Inflammatory macrophage treated with lipopolysaccharide for 1 hour (primary cell): ENCODE results near the gene DISP2.
A peak's percentile ranks its signal among the peaks of the same experiment; 100 is the strongest.

Experiments
- DNase-seq, 2 donors: peaks; one replicate each; pipeline ENCODE4 v3.0.0-alpha.2; 2020 to 2022

The DISP2 gene

DNA sequence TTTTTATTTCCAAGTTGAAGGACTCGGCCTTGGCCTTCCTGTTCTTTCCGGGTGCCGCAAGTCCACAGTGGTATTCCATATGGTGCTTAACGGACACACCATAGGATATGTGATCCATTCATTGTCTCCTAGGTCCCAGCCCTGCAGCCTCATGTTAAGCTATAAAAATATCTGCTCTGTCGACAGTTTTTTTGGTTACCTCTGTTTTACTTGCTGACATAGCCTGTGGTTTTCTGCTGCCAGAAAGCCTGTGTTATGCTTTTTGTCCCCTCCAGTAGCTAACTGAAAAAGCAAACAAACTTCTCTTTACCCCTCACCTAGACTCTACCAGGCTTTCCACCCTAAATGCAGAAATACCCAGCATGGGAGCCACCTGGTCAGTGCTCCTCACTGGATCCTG lies 29.3 kb upstream of the DISP2 start:
- DNase-seq, result no peak

GRCh38 chr15:40329804-40330203 lies 28.2 kb upstream of the DISP2 start:
- DNase-seq, result no peak

DNA sequence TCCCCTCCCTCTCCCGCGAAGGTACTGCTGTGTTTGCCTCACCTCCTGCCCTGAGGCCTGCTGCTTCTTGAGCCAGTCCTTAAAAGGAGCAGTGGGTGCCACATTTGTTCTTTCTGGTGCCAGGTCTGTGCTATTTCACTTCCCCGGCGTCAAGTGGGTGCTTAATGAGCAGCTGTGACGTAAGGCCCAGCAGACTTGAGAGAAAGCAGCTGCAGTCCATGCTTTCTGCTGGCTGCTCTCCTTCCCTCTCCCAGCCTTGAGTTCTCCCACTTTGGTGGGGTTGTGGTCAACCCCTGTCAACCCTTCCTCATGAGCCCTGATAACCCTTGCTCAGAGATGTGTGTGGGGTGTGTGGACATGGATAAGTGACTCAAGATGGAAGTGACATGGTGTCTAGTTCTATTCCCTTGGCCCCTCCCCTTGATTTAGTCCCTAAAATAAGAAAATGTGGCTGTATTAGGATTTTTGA lies 27.6 kb upstream of the DISP2 start:
- peak; percentile 38 to 57 for DNase-seq

GRCh38 chr15:40331026-40331425 lies 27.0 kb upstream of the DISP2 start:
- DNase-seq, result no peak

- DNase-seq, result no peak
These were observed 26.4 kb upstream of the DISP2 start for GRCh38 chr15:40331637-40332036.

DNA sequence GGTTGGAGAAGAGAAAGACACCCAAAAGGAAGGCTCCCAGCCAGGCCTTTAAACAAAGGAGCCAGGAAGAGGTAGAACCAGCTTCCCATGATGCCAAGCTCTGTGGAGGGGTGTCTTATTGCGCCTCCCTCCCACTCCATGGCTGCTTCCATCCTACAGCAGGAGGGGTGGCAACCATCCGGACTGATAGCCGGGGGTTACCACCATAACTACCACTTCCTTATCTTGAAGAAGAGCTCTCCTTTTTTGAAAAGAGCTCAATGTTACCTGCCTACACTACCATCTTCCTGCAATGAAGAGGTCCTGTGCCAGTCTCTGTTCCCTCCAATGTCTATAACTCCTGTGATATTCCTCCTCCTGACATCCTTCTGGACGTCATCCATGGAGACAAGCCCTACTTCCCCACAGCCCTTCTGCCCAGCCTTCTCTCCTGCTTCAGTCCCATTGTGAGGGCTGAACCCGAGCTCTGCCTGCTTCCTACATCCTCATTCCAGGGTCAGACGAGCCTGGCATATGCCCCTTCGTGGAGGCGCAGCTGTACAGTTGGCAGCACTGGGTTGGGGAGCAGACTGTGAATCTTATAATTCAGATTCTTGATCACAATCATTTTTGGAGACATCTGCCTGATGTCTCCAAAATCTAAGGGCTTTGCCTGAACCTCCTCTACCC lies 25.8 kb upstream of the DISP2 start:
- DNase-seq, result peak; percentile 40 to 62

DNA sequence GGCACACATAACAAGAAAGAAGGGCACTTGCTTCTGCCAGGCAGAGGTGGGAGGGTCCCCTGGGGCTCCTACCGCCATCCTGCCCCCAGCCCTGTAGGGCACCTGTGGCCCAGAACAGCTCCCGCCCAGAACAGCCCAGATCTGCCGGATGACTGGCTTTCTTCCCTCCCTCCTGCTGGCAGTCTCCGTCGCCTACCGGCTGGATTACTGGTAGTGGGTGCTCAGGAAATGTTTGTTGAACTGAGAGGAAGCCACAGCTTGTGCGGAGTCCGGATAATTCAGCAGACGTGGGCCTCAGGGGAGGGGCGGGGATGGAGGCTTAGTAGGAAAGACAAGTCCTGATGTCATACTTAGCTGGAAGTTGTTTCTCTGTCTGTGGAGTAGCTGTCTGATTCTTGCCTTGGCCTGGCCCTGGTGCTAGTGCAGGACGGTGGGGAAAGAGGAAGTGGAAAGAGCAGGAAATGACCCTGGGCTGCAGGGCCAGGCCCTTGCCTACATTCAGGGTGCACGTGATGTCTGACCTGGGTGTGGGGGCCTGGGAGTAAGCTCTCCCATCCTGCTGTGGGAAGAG lies 24.0 kb upstream of the DISP2 start:
- DNase-seq, result peak; percentile 80 to 93

DNA sequence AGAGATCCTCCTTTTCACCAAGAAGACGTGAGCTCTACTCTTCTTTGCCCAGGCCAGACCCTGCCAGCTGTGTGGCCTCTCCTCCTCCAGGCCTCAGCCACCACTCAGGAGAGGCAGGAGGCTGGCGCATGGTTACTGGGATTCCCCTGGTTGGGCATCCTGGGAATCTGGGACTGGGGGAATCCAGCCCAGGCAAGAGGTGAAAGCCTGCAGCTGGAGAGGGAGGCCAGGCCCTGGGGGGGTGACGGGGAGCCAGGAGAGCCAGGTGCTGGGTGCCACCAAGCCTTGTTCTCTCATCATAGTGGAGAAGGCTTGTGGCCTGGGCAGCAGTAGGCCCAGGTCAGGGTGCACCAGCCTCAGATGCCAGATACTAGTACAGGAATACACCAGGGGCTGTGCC lies 23.5 kb upstream of the DISP2 start:
- DNase-seq, result no peak

GRCh38 chr15:40334941-40335795 lies 22.9 kb upstream of the DISP2 start:
- DNase-seq, result peak; percentile 74 to 89

GRCh38 chr15:40335938-40336743 lies 21.9 kb upstream of the DISP2 start:
- DNase-seq, result no peak

- DNase-seq, result peak; percentile 33 to 63
These were observed 21.3 kb upstream of the DISP2 start for GRCh38 chr15:40336744-40337122.

GRCh38 chr15:40337597-40337996 lies 20.4 kb upstream of the DISP2 start:
- no peak for DNase-seq

DNA sequence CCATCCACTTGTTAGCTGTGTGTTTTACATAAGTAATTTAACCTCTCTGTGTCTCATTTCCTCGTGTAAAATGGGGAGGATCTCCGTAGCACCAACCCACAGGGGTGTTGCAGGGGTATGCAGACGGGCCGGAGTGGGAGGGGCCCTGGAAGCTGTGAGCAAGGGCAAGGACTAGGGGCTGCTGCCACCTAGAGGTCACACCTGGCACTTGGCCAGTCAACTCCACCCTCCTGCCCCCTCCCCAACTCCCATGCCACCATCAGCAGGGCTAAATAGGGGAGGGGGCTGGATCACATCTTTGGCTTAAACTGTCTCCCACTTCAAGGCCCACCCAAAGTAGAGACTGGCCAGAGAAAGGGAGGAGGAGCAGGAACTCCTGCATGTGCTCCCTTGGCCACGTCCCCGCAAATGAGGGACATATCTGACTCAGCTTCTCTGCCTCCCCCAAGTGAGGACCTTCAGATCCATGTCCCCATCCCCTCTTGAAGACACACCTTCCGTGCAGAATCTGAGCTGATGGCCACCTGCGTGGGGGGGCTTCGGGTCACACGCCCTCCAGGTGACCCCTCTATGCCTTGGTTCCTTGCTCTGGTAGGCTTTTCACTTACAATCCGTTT lies 19.9 kb upstream of the DISP2 start:
- peak; percentile 66 to 78 for DNase-seq

DNA sequence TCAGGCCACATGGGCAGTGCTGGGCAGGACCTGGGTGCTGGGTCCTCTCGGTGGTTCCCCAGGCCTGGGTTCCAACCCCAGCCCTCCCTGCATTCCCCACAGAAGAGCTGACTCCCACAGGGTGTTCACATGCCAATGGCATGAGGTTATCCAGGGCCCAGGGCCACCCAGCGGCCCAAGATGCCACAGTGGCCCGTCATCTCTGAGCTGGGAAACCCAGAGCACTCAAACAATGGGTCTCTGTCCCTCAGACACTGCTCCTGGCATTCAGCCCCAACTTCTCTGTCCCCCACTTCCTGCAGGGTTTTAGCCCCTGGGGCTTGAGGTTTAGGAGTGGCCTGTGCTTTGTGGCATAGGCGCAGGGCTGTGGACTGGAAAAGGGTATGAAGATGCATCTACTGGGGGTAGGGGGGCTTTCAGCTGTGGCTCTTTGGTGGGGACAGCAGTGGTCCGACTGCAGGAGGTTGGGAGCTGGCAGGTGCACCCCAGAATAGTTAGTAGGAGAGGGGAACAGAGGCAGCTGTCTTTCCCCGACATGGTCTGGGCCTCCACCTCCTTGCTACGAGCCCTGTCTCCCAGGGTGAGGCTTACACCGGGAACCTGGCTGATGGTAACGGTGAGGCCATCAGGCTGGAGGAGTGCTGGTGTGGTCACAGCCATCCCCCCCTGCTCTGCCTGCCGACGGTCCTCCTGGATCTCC lies 18.9 kb upstream of the DISP2 start:
- DNase-seq, result no peak

DNA sequence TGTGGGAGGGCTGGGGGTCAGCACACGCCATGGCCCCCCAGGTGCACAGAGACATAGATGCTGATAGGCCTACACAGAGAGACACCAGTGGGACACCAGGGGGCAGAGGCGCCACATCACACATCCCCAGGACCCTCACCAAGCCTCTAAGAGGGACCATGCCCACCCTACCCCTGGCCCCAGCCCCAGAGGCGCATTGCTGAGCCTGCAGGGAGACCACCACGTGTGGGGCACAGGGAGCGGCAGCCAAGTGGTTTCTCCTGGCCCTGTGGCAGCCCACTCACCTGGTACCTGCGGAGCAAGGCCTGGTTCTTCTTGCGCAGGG lies 18.4 kb upstream of the DISP2 start:
- no peak for DNase-seq

DNA sequence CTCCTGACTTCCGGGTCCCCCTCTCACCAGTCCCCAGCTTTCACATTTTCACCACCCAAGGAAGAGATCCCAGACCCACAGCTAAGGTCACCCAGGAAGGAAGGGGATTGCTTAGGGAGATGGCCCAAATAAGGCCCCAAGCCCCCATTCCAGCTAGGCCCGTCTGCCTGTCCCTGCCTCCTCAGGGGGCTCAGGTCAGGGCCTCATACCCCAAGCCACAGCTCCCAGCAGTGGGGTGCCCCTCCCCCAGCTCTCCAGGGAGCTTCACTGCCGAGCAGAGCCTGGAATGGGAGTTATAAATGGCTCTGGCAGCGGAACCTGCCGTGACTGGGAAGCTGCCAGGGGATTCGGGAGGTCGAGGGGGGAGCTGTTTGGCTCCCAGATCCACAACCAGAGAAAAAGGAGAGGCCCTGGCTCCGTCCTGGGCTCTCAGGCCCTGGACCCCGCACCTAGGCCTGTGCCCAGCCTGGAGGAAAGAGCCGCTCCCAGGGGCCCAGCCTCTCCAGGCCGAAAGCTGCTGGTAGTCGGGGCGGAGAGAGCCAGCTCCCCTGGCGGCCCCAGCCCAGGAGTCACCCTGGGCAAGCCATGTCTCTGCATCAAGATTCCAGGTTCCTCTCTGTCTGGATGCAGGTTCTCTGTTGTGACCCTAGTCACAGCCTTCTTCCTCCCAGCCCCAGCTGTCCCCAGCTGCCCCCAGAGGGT lies 17.8 kb upstream of the DISP2 start:
- DNase-seq, result no peak

DNA sequence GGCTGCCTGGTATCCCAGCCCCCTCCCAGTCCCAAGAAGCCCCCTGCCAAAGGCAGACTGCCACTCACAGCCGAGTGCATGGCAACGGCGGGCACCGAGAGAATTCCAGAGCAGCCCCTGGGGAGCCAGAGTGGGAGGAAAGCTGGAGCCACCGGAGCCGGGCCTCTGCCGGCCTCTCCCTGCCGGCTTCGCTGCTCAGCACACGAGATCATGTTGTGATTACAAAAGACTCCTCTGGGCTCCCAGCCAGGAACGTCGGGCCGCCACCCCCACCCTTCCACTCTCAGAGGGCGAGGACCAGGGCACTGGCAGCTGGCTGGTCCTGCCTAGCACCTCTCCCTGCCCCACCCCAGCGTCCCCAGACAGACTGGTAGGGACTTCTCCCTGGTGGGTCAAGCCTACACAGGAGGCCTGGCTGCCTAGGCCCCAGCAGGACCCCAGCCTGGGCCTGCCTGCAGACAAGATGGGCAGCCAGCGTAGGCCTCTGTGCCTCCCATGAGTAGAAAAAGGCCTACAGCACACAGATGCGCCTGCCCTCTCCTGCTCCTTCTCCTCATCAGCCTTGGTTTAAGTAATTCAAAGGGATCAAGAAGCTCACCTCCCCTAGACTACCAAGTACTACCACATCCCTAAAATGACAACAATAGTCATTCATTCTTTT lies 17.1 kb upstream of the DISP2 start, which contains the start of gene CCDC9B:
CCDC9B (minus strand) TSS at position 200 of the 661 bp plus-strand sequence; CDS start at position 80, 120 bp downstream.
- peak; percentile 63 to 87 for DNase-seq

DNA sequence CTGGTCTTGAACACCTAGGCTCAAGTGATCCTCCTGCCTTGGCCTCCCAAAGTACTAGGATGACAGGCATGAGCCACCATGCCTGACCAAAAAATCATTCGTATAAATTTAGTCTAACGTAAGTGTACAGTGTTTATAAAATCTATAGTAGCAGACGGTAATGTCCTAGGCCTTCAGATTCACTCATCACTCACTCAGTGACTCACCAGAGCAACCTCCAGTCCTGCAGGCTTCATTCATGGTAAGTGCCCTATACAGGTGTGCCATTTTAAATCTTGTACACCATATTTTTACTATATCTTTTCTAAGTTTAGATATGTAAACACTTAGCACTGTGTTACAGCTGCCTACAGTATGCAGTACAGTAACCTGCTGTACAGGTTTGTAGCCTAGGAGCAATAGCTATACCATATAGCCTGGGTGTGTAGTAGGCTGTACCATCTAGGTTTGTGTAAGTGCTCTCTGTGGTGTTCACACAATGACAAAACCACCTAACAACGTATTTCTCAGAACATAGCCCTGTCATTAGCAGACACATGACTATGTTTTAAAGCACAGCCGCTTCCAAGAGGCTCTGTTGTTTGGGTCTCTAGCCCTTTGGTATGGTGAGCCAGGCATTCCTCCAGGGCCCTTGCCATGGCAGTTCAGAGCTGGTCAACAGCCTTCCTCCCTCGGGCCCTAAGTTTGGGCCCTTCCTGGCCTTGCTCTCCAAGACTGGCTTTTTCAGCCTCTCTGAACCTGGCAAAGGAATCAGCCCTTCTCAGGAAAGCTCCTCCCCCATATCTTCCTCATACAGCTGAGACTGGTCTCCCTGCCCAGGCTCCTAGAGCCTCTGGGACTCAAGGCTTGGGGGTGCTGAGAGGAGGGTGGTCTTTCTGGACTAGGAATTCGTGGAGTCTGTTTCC lies 15.4 kb upstream of the DISP2 start:
- DNase-seq, result no peak

DNA sequence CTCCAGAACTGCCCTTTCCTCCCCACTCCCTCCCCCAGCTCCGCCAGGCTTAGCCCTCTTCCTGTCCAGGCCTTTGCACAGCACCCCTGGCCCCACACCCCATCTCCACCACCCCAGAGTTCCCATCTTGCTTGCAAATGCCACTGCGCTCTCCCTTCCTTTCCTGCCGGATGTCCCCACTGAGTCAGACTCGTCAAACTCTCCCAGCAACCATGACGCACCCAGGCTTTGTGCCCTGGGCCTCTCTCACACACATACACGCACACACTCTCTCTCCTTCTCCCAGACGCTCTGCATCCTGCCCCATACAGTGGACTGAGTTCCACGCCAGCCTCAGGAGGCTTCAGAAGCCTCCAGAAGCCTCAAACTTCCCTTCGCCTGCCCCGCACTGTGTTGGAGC lies 14.5 kb upstream of the DISP2 start:
- DNase-seq, result no peak

DNA sequence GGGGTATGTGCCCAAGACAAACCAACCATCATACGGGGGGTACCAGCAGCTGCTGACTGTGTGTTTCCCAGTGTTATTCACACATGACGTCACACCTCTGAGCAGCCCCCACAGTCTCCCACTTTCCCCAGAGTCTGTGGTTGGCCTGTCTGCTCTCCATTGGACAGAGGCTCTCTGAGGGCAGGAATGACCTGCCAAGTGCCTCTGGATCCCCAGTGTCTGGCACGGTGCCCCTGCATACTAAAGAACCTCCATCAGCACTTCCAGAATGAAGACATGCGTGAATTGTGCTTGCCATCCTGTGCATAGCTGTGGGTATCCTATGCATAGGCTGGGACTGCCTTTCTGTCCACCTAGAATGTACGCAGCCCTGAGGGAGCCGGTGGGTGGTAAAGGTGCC lies 13.8 kb upstream of the DISP2 start:
- DNase-seq, result no peak
